WERI-Rb-1 (cell line): Measurements from ENCODE around the gene MAK.
"Not testable (repeated sequence)": the region's sequence is repeated elsewhere in the genome, so short reads cannot be mapped to it uniquely, and the experiment has no call there.

Experiments used
- DNase-seq: peaks from one replicate; pipeline ENCODE4 v3.0.0-alpha.2; 2020
- H3K27ac ChIP-seq: fragments of 250-450 bp; sonication (Bioruptor Pico); 2 replicates; pipeline ENCODE4 v1.5.1; 2020; ENCODE audit warnings: mild to moderate bottlenecking, moderate library complexity
- H3K27me3 ChIP-seq: fragments of 250-450 bp; sonication (Bioruptor Pico); 2 replicates; pipeline ENCODE4 v1.5.1; 2021; ENCODE audit warnings: mild to moderate bottlenecking, low read depth, moderate library complexity; ENCODE audit not compliant: insufficient read depth, severe bottlenecking
- H3K36me3 ChIP-seq: fragments of 250-450 bp; sonication (Bioruptor Pico); 2 replicates; pipeline ENCODE4 v1.5.1; 2020; ENCODE audit warnings: mild to moderate bottlenecking, moderate library complexity
- H3K4me3 ChIP-seq: 2 replicates; pipeline ENCODE4 v1.5.1; 2011; ENCODE audit warnings: low read depth, mild to moderate bottlenecking, control low read depth, low read length
- H3K9me3 ChIP-seq: fragments of 250-450 bp; sonication (Bioruptor Pico); 2 replicates; pipeline ENCODE4 v1.5.1; 2021; ENCODE audit warnings: mild to moderate bottlenecking, moderate library complexity; ENCODE audit not compliant: severe bottlenecking
- CTCF ChIP-seq: IDR thresholded peaks from 2 replicates; pipeline ENCODE4 v1.5.1; 2011; ENCODE audit warnings: low read depth, mild to moderate bottlenecking, control low read depth, inconsistent platforms, low read length

The MAK gene, protein sequence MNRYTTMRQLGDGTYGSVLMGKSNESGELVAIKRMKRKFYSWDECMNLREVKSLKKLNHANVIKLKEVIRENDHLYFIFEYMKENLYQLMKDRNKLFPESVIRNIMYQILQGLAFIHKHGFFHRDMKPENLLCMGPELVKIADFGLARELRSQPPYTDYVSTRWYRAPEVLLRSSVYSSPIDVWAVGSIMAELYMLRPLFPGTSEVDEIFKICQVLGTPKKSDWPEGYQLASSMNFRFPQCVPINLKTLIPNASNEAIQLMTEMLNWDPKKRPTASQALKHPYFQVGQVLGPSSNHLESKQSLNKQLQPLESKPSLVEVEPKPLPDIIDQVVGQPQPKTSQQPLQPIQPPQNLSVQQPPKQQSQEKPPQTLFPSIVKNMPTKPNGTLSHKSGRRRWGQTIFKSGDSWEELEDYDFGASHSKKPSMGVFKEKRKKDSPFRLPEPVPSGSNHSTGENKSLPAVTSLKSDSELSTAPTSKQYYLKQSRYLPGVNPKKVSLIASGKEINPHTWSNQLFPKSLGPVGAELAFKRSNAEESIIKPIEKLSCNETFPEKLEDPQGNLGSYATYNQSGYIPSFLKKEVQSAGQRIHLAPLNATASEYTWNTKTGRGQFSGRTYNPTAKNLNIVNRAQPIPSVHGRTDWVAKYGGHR

DNA sequence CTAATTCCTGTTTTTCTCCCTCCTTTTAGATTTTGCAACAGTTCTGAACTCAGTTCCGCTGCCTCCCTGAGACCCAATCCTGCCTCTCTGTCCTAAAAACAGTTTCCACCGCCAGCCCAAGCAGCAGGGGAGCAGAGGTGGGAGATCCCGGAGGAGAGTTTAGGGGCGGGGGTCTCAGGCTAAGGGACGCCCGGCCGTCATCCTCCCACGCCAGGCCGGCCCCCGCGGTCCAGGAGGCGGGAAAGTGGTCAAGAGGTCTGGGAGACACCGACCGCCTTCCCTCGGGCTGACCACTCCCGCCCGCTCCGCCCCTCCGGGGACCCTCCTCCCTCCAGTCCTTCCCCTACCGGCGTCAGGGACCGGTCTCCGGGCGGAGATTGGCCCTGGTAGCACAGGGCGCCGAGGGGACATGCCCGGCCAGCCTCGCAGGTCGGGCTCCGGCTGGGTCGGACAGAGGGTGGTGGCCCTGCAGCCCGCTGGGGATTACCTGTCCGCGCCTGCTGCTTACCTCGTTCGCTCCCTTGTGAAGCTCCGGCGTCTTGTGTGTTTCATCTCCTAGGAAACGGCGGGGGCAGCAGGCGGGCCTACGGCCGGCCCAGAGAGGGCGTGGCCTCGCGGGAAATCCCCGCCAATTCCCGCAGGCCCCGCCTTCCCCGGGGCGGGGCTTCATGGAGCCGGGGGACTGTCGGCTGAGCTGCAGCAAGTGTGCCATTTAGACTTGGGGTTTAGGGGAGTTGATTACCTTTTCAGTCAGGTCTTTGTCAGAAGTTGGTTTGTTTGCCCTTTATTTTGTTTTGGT, at the start of gene MAK:
TSS of gene MAK (minus strand) at position 545 of the 799 bp plus-strand sequence. CDS start 7,891 bp downstream, outside the sequence.
- peak; percentile 99 for DNase-seq
- TF ChIP-seq CTCF: no peak
- peaks cover 11% of the 10 kb centered on the region for H3K9me3 ChIP-seq
- H3K36me3 ChIP-seq: peaks cover 36% of the 10 kb centered on the region
- H3K27ac ChIP-seq: peak within 1 kb of the TSS; percentile 98
- H3K4me3 ChIP-seq: peak within 1 kb of the TSS; percentile 89
- H3K27me3 ChIP-seq: no peaks in the 10 kb centered on the region

DNA sequence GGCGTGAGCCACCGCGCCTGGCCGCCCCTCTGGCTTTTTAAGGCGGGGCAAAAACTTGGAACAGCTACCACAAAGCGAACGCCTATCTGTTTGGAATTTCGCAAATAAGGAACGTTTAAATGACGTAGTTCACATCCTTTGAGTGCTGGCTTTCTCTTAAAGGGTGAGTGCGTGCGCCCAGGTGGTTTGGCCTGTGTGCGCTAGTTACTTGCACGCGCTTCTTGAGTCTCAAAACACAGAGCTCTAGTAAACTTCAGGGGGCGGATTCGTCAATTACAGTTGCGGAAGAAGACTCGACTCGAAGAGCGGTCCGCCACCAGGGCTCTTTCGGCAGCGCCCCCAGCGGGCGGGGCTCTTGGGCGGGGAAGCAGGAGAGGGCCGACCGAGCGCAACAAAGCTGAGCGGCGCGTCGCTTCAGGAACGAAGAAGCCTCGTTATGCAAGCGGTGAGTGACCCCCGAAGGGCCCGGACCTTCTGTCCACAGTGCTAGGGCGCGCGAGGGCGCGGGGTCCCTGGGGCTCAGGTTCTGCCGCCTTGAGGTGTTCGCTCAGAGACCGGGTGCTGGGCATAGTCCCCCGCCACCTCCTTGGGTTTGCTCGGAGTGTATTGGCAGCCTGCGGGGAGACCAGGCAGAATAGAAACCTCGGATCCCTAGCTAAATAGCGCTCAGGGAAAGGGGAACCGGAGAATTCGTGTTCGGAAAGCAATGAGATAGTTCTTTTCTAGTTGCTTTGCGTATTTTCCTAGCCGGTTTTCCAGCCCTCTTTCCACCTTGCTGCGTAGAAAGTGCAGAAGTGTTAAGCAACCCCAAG, 48.6 kb upstream of the MAK start, which contains the start of gene SYCP2L:
TSS of gene SYCP2L (plus strand) at position 362 of the 812 bp plus-strand sequence. CDS start at position 437, 75 bp downstream.
- H3K36me3 ChIP-seq: no peaks in the 10 kb centered on the region
- no peak within 1 kb of the TSS for H3K4me3 ChIP-seq
- no peaks in the 10 kb centered on the region for H3K27me3 ChIP-seq
- H3K27ac ChIP-seq: no peak within 1 kb of the TSS
- H3K9me3 ChIP-seq: peaks cover 19% of the 10 kb centered on the region
- TF ChIP-seq CTCF: no peak
- DNase-seq: no peak

DNA sequence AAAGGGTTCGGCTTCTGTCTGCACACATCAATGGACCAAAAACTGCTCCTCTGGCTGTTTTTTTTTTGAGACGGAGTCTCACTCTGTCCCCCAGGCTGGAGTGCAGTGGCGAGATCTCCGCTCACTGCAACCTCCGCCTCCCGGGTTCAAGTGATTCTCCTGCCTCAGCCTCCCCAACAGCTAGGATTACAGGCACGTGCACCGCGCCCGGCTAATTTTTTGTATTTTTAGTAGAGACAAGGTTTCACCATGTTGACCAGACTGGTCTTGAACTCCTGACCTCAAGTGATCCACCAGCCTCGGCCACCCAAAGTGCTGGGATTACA, 48.0 kb upstream of the MAK start:
- not testable (repeated sequence) for DNase-seq, H3K27ac ChIP-seq, H3K4me3 ChIP-seq, H3K27me3 ChIP-seq, H3K36me3 ChIP-seq
- peaks cover 20% of the 10 kb centered on the region for H3K9me3 ChIP-seq

- no peaks in the 10 kb centered on the region for H3K27me3 ChIP-seq
- DNase-seq: no peak
- TF ChIP-seq CTCF: no peak
Measured at GRCh38 chr6:10884245-10884972, 46.1 kb upstream of the MAK start.

DNA sequence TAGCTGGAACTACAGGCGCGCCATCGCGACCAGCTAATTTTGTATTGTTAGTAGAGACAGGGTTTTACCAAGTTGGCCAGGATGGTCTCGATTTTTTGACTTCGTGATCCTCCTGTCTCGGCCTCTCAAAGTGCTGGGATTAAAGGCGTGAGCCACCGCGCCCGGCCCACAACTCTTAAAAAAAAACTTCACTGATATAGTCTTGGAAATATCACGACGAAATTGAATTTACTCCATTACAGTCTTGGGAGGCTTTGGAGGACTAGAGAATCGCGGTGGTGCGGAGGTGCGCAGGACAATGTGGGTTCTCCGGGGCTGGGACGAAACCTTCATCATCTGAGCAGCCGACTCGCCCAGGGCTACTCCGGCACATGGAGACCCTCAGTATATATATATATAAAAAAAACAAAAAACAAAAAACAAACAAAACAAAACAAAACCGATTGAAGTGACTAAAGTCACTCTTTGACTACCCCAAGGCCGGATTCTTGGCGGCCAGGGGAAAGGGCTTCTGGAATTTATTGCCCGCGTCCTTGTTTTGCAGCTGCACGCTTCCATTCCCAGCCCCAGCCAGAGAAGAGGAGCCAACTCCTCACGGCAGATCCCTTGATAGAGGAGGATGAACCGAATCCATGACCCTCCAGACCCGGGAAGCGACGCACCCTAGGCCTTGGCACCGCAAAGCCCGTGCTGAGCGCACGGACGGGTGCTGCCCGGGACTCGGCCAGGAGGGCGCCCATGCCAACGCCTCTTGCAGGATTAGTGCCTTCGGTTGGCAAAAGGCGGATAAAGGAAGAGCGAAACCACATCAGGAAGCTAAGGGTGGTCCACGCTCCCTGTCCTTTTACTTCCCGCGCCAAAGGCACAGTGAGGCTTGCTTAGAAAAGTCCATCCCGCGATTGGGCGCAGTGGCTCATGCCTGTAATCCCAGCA, 45.2 kb upstream of the MAK start:
- Histone ChIP-seq H3K27me3 (no peaks in the 10 kb centered on the region), H3K4me3 (no peak overlapping the region), H3K27ac (no peak overlapping the region), H3K36me3 (no peaks in the 10 kb centered on the region), H3K9me3 (peaks cover 20% of the 10 kb centered on the region)
- DNase-seq: no peak
- no peak for TF ChIP-seq CTCF

More at GRCh38 chr6:10884245-10884972, 46.1 kb upstream of the MAK start:
- Histone ChIP-seq H3K9me3 (peaks cover 20% of the 10 kb centered on the region), H3K36me3 (no peaks in the 10 kb centered on the region), H3K4me3 (no peak overlapping the region), H3K27ac (no peak overlapping the region)
